ENCODE results near the gene FBF1.

DNA sequence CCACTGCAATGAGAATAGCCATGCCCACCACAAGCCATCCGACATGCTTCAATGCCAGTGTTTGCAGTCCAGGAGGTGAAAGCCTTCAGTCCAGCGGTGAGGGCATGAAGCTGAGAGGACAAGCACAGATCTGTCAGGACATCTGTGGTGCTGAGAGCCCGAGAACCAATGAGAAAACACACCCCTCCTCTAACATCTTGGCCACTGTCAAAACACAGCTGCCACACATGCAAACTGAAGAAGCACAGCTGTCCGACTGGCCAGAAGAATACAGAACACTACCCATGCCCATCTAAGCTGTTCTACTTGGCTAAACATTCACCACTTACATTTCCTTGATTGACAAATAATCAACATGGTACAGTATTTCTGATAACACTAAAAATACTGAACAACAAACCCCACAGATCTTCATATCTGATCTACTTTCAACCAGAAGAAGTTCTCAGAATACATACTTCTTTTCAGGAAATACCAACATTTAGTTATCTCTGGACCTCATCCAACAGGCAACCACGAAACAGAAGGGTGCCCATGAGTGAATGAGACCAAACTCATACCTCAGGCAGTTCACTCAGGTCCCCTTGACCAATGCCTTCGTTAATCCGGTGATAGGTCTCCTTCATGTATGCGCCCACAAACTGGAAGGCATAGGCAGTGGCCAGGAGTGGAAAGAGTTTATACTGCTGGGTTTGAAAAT, 10.2 kb upstream of the FBF1 start:
- no peak for TF ChIP-seq POLR2A (IDR thresholded peaks at IDR 0.05)
- TF ChIP-seq, protein P1, sequence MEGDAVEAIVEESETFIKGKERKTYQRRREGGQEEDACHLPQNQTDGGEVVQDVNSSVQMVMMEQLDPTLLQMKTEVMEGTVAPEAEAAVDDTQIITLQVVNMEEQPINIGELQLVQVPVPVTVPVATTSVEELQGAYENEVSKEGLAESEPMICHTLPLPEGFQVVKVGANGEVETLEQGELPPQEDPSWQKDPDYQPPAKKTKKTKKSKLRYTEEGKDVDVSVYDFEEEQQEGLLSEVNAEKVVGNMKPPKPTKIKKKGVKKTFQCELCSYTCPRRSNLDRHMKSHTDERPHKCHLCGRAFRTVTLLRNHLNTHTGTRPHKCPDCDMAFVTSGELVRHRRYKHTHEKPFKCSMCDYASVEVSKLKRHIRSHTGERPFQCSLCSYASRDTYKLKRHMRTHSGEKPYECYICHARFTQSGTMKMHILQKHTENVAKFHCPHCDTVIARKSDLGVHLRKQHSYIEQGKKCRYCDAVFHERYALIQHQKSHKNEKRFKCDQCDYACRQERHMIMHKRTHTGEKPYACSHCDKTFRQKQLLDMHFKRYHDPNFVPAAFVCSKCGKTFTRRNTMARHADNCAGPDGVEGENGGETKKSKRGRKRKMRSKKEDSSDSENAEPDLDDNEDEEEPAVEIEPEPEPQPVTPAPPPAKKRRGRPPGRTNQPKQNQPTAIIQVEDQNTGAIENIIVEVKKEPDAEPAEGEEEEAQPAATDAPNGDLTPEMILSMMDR (IDR thresholded peaks at IDR 0.05), result no peak

All from esophagus squamous epithelium (tissue), 4 donors.